Nephron progenitor cell (in vitro differentiated cells): ENCODE results near the gene PPP3CB.

Experiments
- DNase-seq: peaks from one replicate; pipeline ENCODE4 v3.0.0; 2021
- H3K27ac Mint-ChIP-seq: 2 replicates; pipeline ENCODE4 v1.8.0; 2021; ENCODE audit warnings: mild to moderate bottlenecking, moderate library complexity, mixed read lengths
- H3K27me3 Mint-ChIP-seq: 2 replicates; pipeline ENCODE4 v1.8.0; 2021; ENCODE audit warnings: mild to moderate bottlenecking, low read depth, mixed read lengths; ENCODE audit not compliant: poor library complexity
- H3K36me3 Mint-ChIP-seq: 2 replicates; pipeline ENCODE4 v1.8.0; 2021; ENCODE audit warnings: low read depth, mixed read lengths
- H3K4me1 Mint-ChIP-seq: 2 replicates; pipeline ENCODE4 v1.8.0; 2021; ENCODE audit warnings: mixed read lengths
- H3K4me3 Mint-ChIP-seq: 2 replicates; pipeline ENCODE4 v1.8.0; 2021; ENCODE audit warnings: mild to moderate bottlenecking, moderate library complexity, mixed read lengths
- H3K9me3 Mint-ChIP-seq: 2 replicates; pipeline ENCODE4 v1.8.0; 2021; ENCODE audit warnings: mild to moderate bottlenecking, moderate library complexity, mixed read lengths
- CTCF ChIP-seq: fragments of 200-600 bp; sonication (generic); IDR thresholded peaks from 2 replicates; pipeline ENCODE4 v1.5.0; 2021; ENCODE audit warnings: antibody characterized with exemption

PPP3CB gene

DNA sequence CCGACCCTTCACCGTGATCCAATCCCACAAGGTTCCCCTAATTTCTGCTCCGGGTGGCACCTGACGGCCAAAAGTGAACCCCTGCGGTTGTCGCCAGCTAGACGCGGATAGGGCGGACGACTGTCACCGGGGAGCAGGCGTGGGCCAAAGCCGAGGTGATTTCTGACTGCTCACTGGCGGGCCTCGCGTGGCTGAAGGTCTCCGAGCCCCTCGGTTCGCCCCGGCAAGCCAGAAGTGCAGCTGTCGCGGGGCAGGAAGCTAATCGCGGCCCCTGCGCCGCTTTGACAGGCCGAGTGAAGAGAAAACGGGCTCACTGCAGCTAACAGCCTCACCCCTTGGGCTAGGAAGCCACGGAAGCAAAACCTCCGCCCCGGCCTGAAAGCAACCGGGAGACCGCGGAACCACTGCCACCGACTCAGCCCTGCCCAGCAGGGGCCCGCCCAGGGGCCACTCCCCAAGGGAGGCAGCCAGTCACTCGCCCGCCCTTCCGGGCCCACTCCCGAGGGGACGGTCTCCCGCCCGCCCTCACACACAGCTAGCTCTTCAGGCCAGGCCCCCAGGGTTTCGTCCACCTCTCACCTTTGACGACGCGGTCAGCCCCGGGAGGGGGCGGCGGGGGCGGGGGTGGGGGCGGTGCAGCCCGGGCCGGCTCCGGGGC is 469 bp downstream of the PPP3CB start:
- no peak for TF ChIP-seq CTCF
- Mint-ChIP-seq H3K27ac (peak overlapping the region; percentile 97), H3K9me3 (no peaks in the 10 kb centered on the region), H3K4me3 (peak overlapping the region; percentile 92), H3K36me3 (peaks cover 48% of the 10 kb centered on the region), H3K4me1 (peaks cover 43% of the 10 kb centered on the region), H3K27me3 (peaks cover 2% of the 10 kb centered on the region)
- peak; percentile 73 for DNase-seq

DNA sequence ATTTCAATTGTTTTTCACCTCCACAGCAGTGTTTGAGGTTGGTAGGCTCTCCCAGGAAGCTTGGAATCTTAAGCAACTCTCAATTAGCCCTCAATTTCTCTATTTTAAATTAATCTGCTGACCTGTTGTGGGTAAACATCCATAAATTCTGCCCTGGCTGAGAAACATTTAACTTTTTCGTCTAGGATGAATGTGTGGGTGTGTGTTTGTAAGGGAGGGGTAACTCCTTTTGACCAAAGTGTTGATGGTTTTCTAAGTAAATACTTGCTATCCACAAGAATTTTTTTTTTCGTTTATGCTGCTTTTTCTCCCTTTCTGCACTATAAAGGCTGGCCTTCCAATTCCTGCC is 973 bp downstream of the PPP3CB start:
- H3K27ac Mint-ChIP-seq: peak overlapping the region; percentile 97
- peaks cover 2% of the 10 kb centered on the region for H3K27me3 Mint-ChIP-seq
- H3K4me3 Mint-ChIP-seq: peak overlapping the region; percentile 92
- no peaks in the 10 kb centered on the region for H3K9me3 Mint-ChIP-seq
- H3K36me3 Mint-ChIP-seq: peaks cover 48% of the 10 kb centered on the region
- H3K4me1 Mint-ChIP-seq: peaks cover 43% of the 10 kb centered on the region
- no peak for DNase-seq
- TF ChIP-seq CTCF: no peak

DNA sequence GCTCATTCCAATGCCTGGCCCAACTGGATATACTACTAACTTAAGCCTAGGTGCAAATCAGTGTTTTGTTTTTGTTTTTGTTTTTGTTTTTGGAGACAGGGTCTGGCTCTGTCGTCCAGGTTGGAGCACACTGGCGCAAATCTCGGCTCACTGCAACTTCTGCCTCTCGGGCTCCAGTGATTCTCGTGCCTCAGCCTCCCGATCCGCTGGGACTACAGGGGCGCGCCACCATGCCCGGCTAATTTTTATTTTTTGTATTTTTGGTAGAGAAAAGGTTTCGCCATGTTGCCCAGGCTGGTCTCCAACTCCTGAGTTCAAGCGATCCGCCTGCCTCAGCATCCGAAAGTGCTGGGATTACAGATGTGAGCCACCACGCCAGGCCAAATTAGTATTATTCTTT is 1.6 kb downstream of the PPP3CB start:
- peaks cover 43% of the 10 kb centered on the region for H3K4me1 Mint-ChIP-seq
- no peak for DNase-seq
- no peaks in the 10 kb centered on the region for H3K9me3 Mint-ChIP-seq
- TF ChIP-seq CTCF: no peak
- peaks cover 2% of the 10 kb centered on the region for H3K27me3 Mint-ChIP-seq
- peak overlapping the region; percentile 77 for H3K4me3 Mint-ChIP-seq
- H3K36me3 Mint-ChIP-seq: peaks cover 47% of the 10 kb centered on the region
- no peak overlapping the region for H3K27ac Mint-ChIP-seq

- H3K9me3 Mint-ChIP-seq: peaks cover 3% of the 10 kb centered on the region
Measured at GRCh38 chr10:73493781-73494180, 2.0 kb downstream of the PPP3CB start.

DNA sequence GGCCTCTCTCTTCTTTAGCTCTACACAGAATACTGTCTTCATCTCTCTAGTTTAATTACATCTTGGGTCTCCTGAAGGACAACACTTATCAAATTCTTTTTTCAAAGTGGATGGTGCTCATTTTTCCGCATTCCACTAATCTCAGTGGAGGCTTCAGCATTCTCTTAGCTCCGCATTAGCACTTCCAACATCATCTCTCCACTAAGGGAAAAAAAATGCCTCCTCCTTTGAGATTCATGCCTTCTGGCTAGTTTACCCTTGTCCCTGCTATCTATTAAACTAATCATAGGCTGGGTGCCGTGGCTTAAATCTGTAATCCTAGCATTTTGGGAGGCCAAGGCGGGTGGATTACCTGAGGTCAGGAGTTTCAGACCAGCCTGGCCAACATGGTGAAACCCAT is 9.2 kb downstream of the PPP3CB start:
- DNase-seq: no peak
- Mint-ChIP-seq H3K4me3 (no peak overlapping the region), H3K27me3 (no peaks in the 10 kb centered on the region), H3K9me3 (peaks cover 15% of the 10 kb centered on the region), H3K4me1 (no peaks in the 10 kb centered on the region), H3K36me3 (peaks cover 77% of the 10 kb centered on the region), H3K27ac (no peak overlapping the region)
- TF ChIP-seq CTCF: no peak

More at GRCh38 chr10:73493781-73494180, 2.0 kb downstream of the PPP3CB start:
- TF ChIP-seq CTCF: no peak
- Mint-ChIP-seq H3K27ac (peak overlapping the region; percentile 78), H3K36me3 (peaks cover 47% of the 10 kb centered on the region), H3K27me3 (peaks cover 2% of the 10 kb centered on the region), H3K4me1 (peaks cover 43% of the 10 kb centered on the region), H3K4me3 (peak overlapping the region; percentile 77)
- no peak for DNase-seq

- H3K4me1 Mint-ChIP-seq: no peaks in the 10 kb centered on the region
- peaks cover 15% of the 10 kb centered on the region for H3K9me3 Mint-ChIP-seq
- H3K36me3 Mint-ChIP-seq: peaks cover 74% of the 10 kb centered on the region
- H3K4me3 Mint-ChIP-seq: no peak overlapping the region
- H3K27ac Mint-ChIP-seq: no peak overlapping the region
- TF ChIP-seq CTCF: no peak
- no peak for DNase-seq
- H3K27me3 Mint-ChIP-seq: no peaks in the 10 kb centered on the region
Measured at GRCh38 chr10:73485320-73485719, 10.5 kb downstream of the PPP3CB start.
